Neural progenitor cell (in vitro differentiated cells): ENCODE measurements around the gene COIL. TPM values are rescaled to one million over a fixed set of nuclear protein-coding genes. Genes with fewer than 3 reads are reported as not detected.

Experiments used
- DNase-seq: peaks from one replicate; pipeline ENCODE4 v3.0.0-alpha.2; 2016; ENCODE audit warnings: low spot score
- H2AFZ ChIP-seq: fragments of 200-600 bp; sonication (generic); replicated peaks from 2 replicates; pipeline ENCODE4 v1.6.1; 2016; ENCODE audit warnings: antibody characterized with exemption
- H3F3A ChIP-seq: fragments of 200-600 bp; sonication (generic); 2 replicates; pipeline ENCODE4 v1.6.1; 2016; ENCODE audit warnings: antibody characterized with exemption, low read depth
- H3K27ac ChIP-seq: fragments of 200-600 bp; sonication (generic); 2 replicates; pipeline ENCODE4 v1.5.1; 2016; ENCODE audit warnings: mild to moderate bottlenecking
- H3K27me3 ChIP-seq: fragments of 200-600 bp; sonication (generic); 2 replicates; pipeline ENCODE4 v1.6.1; 2016; ENCODE audit warnings: mild to moderate bottlenecking, moderate library complexity
- H3K36me3 ChIP-seq: fragments of 200-600 bp; sonication (generic); 2 replicates; pipeline ENCODE4 v1.5.1; 2016
- H3K4me1 ChIP-seq: fragments of 200-600 bp; sonication (generic); 2 replicates; pipeline ENCODE4 v1.6.1; 2016; ENCODE audit warnings: mixed run types
- H3K4me2 ChIP-seq: fragments of 200-600 bp; sonication (generic); 2 replicates; pipeline ENCODE4 v1.6.1; 2016
- H3K4me3 ChIP-seq: fragments of 200-600 bp; sonication (generic); 2 replicates; pipeline ENCODE4 v1.5.1; 2016
- H3K79me2 ChIP-seq: fragments of 200-600 bp; sonication (generic); 2 replicates; pipeline ENCODE4 v1.6.1; 2016; ENCODE audit warnings: low read depth
- H3K9ac ChIP-seq: fragments of 200-600 bp; sonication (generic); 2 replicates; pipeline ENCODE4 v1.6.1; 2016
- H3K9me3 ChIP-seq: fragments of 200-600 bp; sonication (generic); 2 replicates; pipeline ENCODE4 v1.5.1; 2016; ENCODE audit warnings: low read depth
- H4K20me1 ChIP-seq: fragments of 200-600 bp; sonication (generic); 2 replicates; pipeline ENCODE4 v1.6.1; 2016; ENCODE audit warnings: low read depth
- H3K27ac Mint-ChIP-seq: 3 replicates; pipeline ENCODE4 v1.8.0; 2021; ENCODE audit warnings: mixed read lengths
- H3K27me3 Mint-ChIP-seq: 2 replicates; pipeline ENCODE4 v1.8.0; 2022; ENCODE audit warnings: low read depth, mild to moderate bottlenecking, inconsistent platforms, moderate library complexity, mixed read lengths; ENCODE audit not compliant: insufficient read depth
- H3K36me3 Mint-ChIP-seq: 3 replicates; pipeline ENCODE4 v1.8.0; 2021; ENCODE audit warnings: mixed read lengths
- H3K4me1 Mint-ChIP-seq: 3 replicates; pipeline ENCODE4 v1.8.0; 2021; ENCODE audit warnings: mixed read lengths
- H3K4me3 Mint-ChIP-seq: 3 replicates; pipeline ENCODE4 v1.8.0; 2021; ENCODE audit warnings: mild to moderate bottlenecking, moderate library complexity, mixed read lengths
- H3K9me3 Mint-ChIP-seq: 3 replicates; pipeline ENCODE4 v1.8.0; 2020; ENCODE audit warnings: mixed read lengths
- CTCF ChIP-seq: fragments of 200-600 bp; sonication (generic); IDR thresholded peaks from 2 replicates; pipeline ENCODE4 v1.5.1; 2017; ENCODE audit warnings: antibody characterized with exemption, mild to moderate bottlenecking
- EZH2 ChIP-seq: fragments of 200-600 bp; sonication (generic); IDR thresholded peaks from 2 replicates; pipeline ENCODE4 v1.6.1; 2017; ENCODE audit warnings: antibody characterized with exemption, mild to moderate bottlenecking, moderate library complexity
- EZH2phosphoT487 ChIP-seq: fragments of 200-600 bp; sonication (generic); IDR thresholded peaks from 2 replicates; pipeline ENCODE4 v1.6.1; 2017; ENCODE audit warnings: antibody characterized with exemption
- total RNA-seq: library from RNA; depleted of rRNA; stranded (reverse); fragments of >200 nt; gene quantifications from 2 replicates; pipeline ENCODE4 v1.2.3, GENCODE V29; 2015; ENCODE audit warnings: low replicate concordance

The COIL gene
- total RNA-seq, 1 donor from 2014 or later: 40.0 TPM

DNA sequence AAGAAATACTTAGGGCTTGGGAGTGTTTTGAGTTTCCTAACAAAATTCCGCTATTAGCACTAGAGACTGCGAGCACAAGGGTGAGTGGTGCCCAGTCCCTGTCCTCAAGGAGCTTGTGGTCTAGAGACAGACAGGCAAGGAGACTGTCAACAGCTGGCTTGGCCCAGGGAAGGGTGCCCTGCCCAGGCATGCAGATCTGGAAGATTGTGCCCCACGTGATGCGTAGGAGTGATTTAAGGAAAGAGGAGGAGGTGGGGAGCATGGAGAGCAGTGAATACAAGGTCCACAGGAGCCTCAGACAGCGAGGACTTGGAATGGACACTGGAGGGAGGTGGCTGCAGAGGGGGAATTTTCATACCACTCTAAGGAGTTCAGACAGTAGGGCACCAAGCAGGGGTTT lies 42.1 kb upstream of the COIL start:
- Histone ChIP-seq H3K4me2 (no peak overlapping the region), H3K9ac (no peak overlapping the region), H4K20me1 (no peaks in the 10 kb centered on the region), H3K79me2 (no peaks in the 10 kb centered on the region), H3K36me3 (no peaks in the 10 kb centered on the region), H3K4me3 (no peak overlapping the region), H3F3A (no peaks in the 10 kb centered on the region), H3K27ac (no peak overlapping the region), H3K9me3 (no peaks in the 10 kb centered on the region), H3K27me3 (no peaks in the 10 kb centered on the region), H2AFZ (no peak overlapping the region), H3K4me1 (no peaks in the 10 kb centered on the region)
- peaks cover 2% of the 10 kb centered on the region for H3K27me3 Mint-ChIP-seq
- H3K9me3 Mint-ChIP-seq: no peaks in the 10 kb centered on the region
- no peak overlapping the region for H3K4me3 Mint-ChIP-seq
- no peaks in the 10 kb centered on the region for H3K4me1 Mint-ChIP-seq
- H3K27ac Mint-ChIP-seq: no peak overlapping the region
- H3K36me3 Mint-ChIP-seq: peaks cover 5% of the 10 kb centered on the region
- TF ChIP-seq CTCF (no peak), EZH2 (no peak), EZH2phosphoT487 (no peak)
- DNase-seq: no peak

- Histone ChIP-seq H3K27me3 (no peaks in the 10 kb centered on the region), H3K9me3 (no peaks in the 10 kb centered on the region), H4K20me1 (no peaks in the 10 kb centered on the region), H3F3A (no peaks in the 10 kb centered on the region), H3K4me3 (no peak overlapping the region), H3K36me3 (no peaks in the 10 kb centered on the region), H3K4me1 (no peaks in the 10 kb centered on the region), H3K79me2 (no peaks in the 10 kb centered on the region), H3K4me2 (no peak overlapping the region), H3K9ac (no peak overlapping the region), H3K27ac (no peak overlapping the region), H2AFZ (no peak overlapping the region)
- no peak overlapping the region for H3K4me3 Mint-ChIP-seq
- no peak for TF ChIP-seq EZH2phosphoT487
- peak; percentile 13 for TF ChIP-seq CTCF
- TF ChIP-seq EZH2: no peak
- H3K27ac Mint-ChIP-seq: no peak overlapping the region
- H3K27me3 Mint-ChIP-seq: peaks cover 2% of the 10 kb centered on the region
- H3K36me3 Mint-ChIP-seq: peaks cover 10% of the 10 kb centered on the region
- DNase-seq: no peak
- no peaks in the 10 kb centered on the region for H3K9me3 Mint-ChIP-seq
- H3K4me1 Mint-ChIP-seq: no peaks in the 10 kb centered on the region
These were observed 40.7 kb upstream of the COIL start for GRCh38 chr17:57001541-57001940.

- Histone ChIP-seq H3K27ac (no peak overlapping the region), H3K4me1 (no peaks in the 10 kb centered on the region), H3K4me2 (no peak overlapping the region), H3K27me3 (no peaks in the 10 kb centered on the region), H3K79me2 (no peaks in the 10 kb centered on the region), H4K20me1 (no peaks in the 10 kb centered on the region), H3K9me3 (no peaks in the 10 kb centered on the region), H3F3A (no peaks in the 10 kb centered on the region), H2AFZ (no peak overlapping the region), H3K4me3 (no peak overlapping the region), H3K36me3 (no peaks in the 10 kb centered on the region), H3K9ac (no peak overlapping the region)
- no peaks in the 10 kb centered on the region for H3K27me3 Mint-ChIP-seq
- H3K9me3 Mint-ChIP-seq: no peaks in the 10 kb centered on the region
- TF ChIP-seq EZH2: no peak
- no peak for TF ChIP-seq CTCF
- TF ChIP-seq EZH2phosphoT487: no peak
- no peaks in the 10 kb centered on the region for H3K4me1 Mint-ChIP-seq
- H3K27ac Mint-ChIP-seq: no peak overlapping the region
- H3K4me3 Mint-ChIP-seq: no peak overlapping the region
- no peak for DNase-seq
- H3K36me3 Mint-ChIP-seq: peaks cover 11% of the 10 kb centered on the region
These were observed 36.5 kb upstream of the COIL start for GRCh38 chr17:56997313-56997712.
